ENCODE results near the gene ESRRB.
A peak's percentile ranks its signal among the peaks of the same experiment; 100 is the strongest.

ESRRB gene

DNA sequence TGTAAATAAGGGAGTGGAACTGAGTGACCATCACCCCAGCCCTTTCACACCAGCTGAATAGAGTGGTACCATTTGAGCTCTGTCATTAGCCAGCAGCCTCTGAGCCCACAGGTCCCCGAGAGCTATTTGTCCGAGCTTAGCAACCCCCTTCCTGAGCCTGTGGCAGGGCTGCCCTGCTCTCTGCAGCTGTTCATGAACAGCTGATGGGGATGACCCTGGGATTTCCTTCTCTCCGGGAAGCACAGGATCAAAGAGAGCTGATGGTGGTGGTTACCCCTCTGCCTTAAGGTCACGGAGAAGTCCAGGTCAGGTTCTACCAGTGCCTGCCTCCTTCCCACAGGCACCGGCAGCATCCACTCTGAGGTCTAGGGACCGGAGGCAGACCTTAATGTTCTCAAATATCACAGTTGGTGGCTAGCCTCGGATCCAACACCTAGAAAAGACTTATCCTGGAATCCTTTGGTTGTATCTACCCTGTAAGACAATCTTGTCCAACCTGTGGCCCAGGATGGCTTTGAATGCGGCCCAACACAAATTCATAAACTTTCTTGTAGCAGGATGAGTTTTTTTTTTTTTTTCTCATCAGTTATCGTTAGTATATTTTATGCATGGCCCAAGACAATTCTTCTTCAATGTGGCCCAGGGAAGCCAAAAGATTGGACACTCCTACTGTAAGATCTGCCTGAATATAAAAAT lies 81.1 kb downstream of the ESRRB start:
- TF ChIP-seq, protein P1, sequence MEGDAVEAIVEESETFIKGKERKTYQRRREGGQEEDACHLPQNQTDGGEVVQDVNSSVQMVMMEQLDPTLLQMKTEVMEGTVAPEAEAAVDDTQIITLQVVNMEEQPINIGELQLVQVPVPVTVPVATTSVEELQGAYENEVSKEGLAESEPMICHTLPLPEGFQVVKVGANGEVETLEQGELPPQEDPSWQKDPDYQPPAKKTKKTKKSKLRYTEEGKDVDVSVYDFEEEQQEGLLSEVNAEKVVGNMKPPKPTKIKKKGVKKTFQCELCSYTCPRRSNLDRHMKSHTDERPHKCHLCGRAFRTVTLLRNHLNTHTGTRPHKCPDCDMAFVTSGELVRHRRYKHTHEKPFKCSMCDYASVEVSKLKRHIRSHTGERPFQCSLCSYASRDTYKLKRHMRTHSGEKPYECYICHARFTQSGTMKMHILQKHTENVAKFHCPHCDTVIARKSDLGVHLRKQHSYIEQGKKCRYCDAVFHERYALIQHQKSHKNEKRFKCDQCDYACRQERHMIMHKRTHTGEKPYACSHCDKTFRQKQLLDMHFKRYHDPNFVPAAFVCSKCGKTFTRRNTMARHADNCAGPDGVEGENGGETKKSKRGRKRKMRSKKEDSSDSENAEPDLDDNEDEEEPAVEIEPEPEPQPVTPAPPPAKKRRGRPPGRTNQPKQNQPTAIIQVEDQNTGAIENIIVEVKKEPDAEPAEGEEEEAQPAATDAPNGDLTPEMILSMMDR (conservative IDR thresholded peaks at IDR 0.05): no peak
- H3K27ac ChIP-seq: peak overlapping the region; percentile 51

DNA sequence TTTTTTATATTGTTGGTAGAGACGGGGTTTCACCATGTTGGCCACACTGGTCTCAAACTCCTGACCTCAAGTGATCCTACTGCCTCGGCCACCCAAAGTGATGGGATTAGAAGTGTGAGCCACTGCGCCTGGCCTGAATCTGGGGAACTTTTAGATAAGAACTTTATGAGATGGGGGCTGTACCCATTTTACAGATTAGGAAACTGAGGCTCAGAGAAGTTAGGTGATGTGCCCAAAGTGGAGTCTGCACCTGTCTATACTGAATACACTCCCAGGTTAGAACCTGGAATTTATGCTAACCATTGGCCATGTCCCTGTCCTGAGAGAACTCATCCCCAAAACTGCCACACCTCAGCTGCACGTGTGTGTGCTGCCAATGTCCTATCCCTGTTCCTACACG lies 81.9 kb downstream of the ESRRB start:
- H3K27ac ChIP-seq: peak overlapping the region; percentile 51
- TF ChIP-seq, protein P1 (conservative IDR thresholded peaks at IDR 0.05): no peak

DNA sequence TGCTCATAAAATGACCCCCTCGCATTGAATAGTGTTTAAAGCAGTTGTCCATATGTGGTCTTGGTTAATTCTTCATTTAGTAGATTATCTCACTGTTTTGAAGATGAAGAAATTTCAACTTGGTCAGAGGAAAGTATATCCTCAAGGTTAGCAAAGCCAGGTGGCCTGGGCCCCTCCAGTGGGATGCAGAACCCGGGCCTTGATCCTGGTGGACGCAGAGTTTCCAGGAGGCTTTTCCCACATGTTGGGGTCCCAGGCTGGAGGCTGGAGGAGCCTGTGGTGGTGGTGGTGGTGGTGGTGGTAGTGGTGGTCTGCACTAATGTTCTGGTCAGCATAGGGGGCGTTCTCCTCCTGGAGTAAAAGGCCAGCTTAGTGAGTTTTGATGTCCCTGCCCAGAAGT lies 85.9 kb downstream of the ESRRB start:
- no peak overlapping the region for H3K27ac ChIP-seq
- TF ChIP-seq, protein P1 (conservative IDR thresholded peaks at IDR 0.05): no peak

DNA sequence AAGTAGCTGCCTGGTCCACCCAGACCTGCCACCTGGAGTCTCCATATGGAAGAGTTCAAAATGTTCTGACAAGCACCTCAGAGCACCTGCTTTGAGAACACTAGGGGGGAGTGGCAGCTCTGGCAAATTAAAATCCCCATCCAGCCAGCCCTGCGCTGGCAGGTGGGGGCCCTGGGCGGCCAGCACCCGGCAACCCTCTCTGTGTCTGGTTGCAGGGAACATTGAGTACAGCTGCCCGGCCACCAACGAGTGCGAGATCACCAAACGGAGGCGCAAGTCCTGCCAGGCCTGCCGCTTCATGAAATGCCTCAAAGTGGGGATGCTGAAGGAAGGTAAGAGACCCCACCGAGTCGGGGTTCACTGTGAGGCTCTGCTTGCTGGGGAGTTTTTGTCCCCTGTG lies 86.4 kb downstream of the ESRRB start:
- TF ChIP-seq, protein P1 (conservative IDR thresholded peaks at IDR 0.05): no peak
- H3K27ac ChIP-seq: no peak overlapping the region

DNA sequence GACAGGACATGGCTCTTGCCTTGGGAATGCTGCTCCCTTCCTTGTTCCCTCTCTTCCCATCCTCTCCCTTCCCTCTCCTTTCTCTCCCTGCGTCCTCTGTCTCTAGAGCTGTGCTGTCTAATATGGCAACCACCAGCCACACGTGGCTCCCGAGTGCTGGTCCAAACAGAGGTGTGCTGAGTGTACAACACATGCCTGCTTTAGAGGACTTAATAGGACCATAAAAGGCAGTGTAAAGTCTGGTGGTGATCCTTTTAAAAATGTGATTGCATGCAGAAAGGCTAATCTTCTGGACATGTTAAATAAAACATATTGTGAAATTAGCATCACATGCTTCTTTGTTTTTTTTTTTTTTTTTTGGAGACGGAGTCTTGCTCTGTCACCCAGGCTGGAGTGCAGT lies 87.2 kb downstream of the ESRRB start:
- no peak overlapping the region for H3K27ac ChIP-seq
- TF ChIP-seq, protein P1 (conservative IDR thresholded peaks at IDR 0.05): no peak

DNA sequence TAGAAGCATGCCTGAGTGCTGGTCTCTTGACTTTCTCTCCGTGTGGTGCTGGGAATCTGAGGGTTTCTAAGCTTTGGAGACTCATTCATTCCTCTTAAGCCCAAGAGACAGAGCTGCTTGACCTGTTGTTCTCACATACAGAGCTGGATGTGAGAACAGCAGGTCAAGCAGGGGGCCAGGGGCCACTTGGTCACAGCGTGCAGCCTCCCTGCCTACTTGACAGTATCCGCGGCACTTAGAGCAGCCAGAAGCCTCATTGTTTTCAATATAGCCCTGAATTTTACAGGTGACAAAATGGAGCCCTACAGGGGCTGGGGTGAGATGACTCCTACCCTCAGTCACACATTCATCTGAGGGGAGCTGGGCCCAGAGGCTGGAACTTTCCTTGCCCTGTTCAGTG lies 88.9 kb downstream of the ESRRB start:
- TF ChIP-seq, protein P1 (conservative IDR thresholded peaks at IDR 0.05): no peak
- no peak overlapping the region for H3K27ac ChIP-seq

DNA sequence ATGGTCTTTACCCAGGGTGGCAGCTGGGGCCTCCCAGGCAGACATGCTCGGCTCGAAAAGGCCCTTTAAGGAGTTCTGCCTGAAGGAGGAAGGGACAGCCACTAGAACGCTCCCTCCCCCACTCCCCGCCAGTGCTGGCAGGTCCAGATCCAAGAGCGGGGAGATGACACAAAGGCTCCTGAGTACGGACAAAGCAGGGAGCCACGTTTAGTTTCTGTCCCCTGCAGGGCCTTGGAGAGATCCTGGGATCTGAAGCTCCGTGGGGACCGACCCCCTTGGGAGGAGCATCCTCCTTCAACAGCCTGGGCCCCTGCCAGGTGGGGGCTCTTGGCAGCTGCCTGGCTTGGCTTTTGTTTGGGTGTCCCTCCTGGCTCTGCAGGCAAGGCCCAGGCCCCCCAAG lies 89.7 kb downstream of the ESRRB start:
- H3K27ac ChIP-seq: no peak overlapping the region
- TF ChIP-seq, protein P1 (conservative IDR thresholded peaks at IDR 0.05): no peak

Measured in VCaP (cell line).